Neutrophil (primary cell): Measurements from ENCODE around the gene NOD2.

ENCODE experiments used
- H3K27ac ChIP-seq: fragments of 200-600 bp; sonication (generic); 2 replicates; pipeline ENCODE4 v1.5.1; 2016; ENCODE audit warnings: mild to moderate bottlenecking, moderate library complexity
- H3K27me3 ChIP-seq: fragments of 200-600 bp; sonication (generic); 2 replicates; pipeline ENCODE4 v1.6.0; 2016; ENCODE audit warnings: mild to moderate bottlenecking
- H3K36me3 ChIP-seq: fragments of 200-600 bp; sonication (generic); 2 replicates; pipeline ENCODE4 v1.5.1; 2017
- H3K4me1 ChIP-seq, 2 experiments: fragments of 200-600 bp in 1 of 2; sonication (generic) in 1 of 2; 1 replicate in 1 of 2; 2 replicates in 1 of 2; pipeline versions ENCODE4 v1.5.1 to v1.6.1; 2013 to 2016; ENCODE audit warnings: low read depth in 1 of 2, low read length in 1 of 2, mild to moderate bottlenecking in 1 of 2, moderate library complexity in 1 of 2; ENCODE audit not compliant: control insufficient read depth in 1 of 2, insufficient read depth in 1 of 2
- H3K4me3 ChIP-seq, 2 experiments: fragments of 200-600 bp in 1 of 2; sonication (generic) in 1 of 2; 1 replicate in 1 of 2; 2 replicates in 1 of 2; pipeline ENCODE4 v1.5.1; 2013 to 2016; ENCODE audit warnings: low read depth in 1 of 2, low read length in 1 of 2, mild to moderate bottlenecking in 1 of 2, moderate library complexity in 1 of 2
- H3K9me3 ChIP-seq: fragments of 200-600 bp; sonication (generic); 2 replicates; pipeline ENCODE4 v1.5.1; 2016
- TF ChIP-seq, protein P1 (sequence below): fragments of 200-600 bp; sonication (generic); IDR thresholded peaks from 2 replicates; pipeline ENCODE4 v1.5.1; 2016; ENCODE audit warnings: antibody characterized with exemption

NOD2 gene

GRCh38 chr16:50673496-50674275 lies 19.7 kb upstream of the NOD2 start:
- peaks cover 28 to 39% of the 10 kb centered on the region in 2 experiments for H3K4me1 ChIP-seq
- H3K9me3 ChIP-seq, result no peaks in the 10 kb centered on the region
- no peak overlapping the region for H3K4me3 ChIP-seq
- H3K27me3 ChIP-seq, result no peaks in the 10 kb centered on the region
- TF ChIP-seq, protein P1, sequence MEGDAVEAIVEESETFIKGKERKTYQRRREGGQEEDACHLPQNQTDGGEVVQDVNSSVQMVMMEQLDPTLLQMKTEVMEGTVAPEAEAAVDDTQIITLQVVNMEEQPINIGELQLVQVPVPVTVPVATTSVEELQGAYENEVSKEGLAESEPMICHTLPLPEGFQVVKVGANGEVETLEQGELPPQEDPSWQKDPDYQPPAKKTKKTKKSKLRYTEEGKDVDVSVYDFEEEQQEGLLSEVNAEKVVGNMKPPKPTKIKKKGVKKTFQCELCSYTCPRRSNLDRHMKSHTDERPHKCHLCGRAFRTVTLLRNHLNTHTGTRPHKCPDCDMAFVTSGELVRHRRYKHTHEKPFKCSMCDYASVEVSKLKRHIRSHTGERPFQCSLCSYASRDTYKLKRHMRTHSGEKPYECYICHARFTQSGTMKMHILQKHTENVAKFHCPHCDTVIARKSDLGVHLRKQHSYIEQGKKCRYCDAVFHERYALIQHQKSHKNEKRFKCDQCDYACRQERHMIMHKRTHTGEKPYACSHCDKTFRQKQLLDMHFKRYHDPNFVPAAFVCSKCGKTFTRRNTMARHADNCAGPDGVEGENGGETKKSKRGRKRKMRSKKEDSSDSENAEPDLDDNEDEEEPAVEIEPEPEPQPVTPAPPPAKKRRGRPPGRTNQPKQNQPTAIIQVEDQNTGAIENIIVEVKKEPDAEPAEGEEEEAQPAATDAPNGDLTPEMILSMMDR, result no peak
- H3K36me3 ChIP-seq, result peaks cover 96% of the 10 kb centered on the region
- no peak overlapping the region for H3K27ac ChIP-seq

DNA sequence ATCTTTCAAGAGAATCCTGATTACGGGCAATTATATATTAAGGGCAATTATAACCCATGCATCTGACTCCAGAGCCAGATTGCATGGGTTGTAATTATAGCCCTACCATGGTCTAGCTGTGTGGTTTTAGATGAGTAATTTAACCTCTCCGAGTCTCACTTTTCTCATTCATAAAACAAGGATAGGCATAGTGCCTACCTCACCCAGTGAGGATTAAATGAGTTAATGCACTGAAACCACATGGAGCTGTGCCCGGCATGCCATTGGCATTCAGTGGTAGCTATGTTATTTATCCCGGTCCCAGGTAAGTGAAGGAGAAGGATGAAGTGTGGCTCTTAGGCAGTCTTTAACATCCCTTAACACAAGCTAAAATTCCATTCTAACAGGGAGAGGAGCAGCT lies 18.6 kb upstream of the NOD2 start:
- H3K27me3 ChIP-seq, result no peaks in the 10 kb centered on the region
- peaks cover 40 to 50% of the 10 kb centered on the region in 2 experiments for H3K4me1 ChIP-seq
- peak overlapping the region; percentile 92 for H3K27ac ChIP-seq
- H3K4me3 ChIP-seq, result no peak overlapping the region
- TF ChIP-seq, protein P1, result no peak
- H3K9me3 ChIP-seq, result no peaks in the 10 kb centered on the region
- peaks cover 95% of the 10 kb centered on the region for H3K36me3 ChIP-seq

GRCh38 chr16:50675686-50676610 lies 17.5 kb upstream of the NOD2 start:
- peak overlapping the region; percentile 92 for H3K27ac ChIP-seq
- H3K27me3 ChIP-seq, result no peaks in the 10 kb centered on the region
- H3K4me3 ChIP-seq, result no peak overlapping the region
- TF ChIP-seq, protein P1, result no peak
- peaks cover 84% of the 10 kb centered on the region for H3K36me3 ChIP-seq
- peaks cover 49 to 61% of the 10 kb centered on the region in 2 experiments for H3K4me1 ChIP-seq
- no peaks in the 10 kb centered on the region for H3K9me3 ChIP-seq

DNA sequence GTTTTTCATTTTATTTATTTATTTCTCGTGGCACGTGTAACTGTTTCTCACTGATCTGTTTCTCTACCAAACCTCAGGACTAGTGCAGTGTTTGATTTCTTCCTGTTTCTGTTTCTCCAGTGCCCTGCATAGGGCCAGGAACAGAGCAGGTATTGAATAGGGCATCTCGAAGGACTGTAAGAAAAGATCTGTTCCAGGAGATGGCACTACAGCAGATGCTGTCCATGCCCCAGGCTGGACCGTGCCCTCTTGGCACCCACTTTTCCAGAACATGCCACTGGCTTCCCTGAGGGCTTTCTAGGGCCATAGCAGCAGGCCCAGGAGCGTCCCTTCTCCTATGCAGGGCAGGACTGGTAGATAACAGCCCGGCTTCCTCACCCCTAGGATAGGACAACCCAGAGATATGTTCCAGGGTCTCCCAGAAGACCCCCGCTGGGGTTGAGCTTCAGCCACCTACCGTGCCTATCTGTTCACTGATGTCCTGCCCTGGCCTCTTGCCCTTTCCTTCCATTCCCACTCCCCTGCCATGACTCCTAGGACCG lies 16.7 kb upstream of the NOD2 start:
- Histone ChIP-seq H3K4me3 (no peak overlapping the region), H3K9me3 (no peaks in the 10 kb centered on the region), H3K4me1 (peaks cover 55 to 67% of the 10 kb centered on the region in 2 experiments), H3K27ac (peak overlapping the region; percentile 92), H3K36me3 (peaks cover 79% of the 10 kb centered on the region), H3K27me3 (no peaks in the 10 kb centered on the region)
- TF ChIP-seq, protein P1, result no peak

DNA sequence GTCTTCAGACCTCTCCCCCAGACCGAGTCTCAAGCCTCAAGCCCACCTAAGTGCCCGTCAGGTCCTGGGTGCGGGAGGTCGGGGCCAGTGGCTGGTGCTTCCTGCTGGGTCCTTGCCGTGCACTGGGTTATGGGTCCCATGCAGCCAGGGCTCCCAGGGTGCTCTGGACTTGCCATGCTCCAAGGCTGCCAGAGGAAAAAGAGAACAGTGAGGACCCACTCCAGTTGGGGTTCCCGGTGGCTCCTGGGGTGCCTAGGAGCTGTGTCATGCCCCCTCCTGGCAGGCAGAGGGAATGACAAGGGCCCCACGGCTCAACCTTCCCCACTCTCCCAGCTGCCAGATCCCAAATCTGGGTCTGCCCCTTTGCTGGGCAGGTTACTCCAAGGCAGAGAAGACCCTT lies 16.1 kb upstream of the NOD2 start:
- TF ChIP-seq, protein P1, result peak; percentile 68
- Histone ChIP-seq H3K4me1 (peaks cover 60 to 73% of the 10 kb centered on the region in 2 experiments), H3K27ac (peak overlapping the region; percentile 92), H3K4me3 (no peak overlapping the region), H3K9me3 (no peaks in the 10 kb centered on the region), H3K27me3 (no peaks in the 10 kb centered on the region), H3K36me3 (peaks cover 73% of the 10 kb centered on the region)
